Gastroesophageal sphincter (tissue), 3 donors: ENCODE data around the gene PDE1C.

Experiments used
- CTCF ChIP-seq, 4 experiments: fragments of 200-600 bp in 2 of 4; fragments of 450-650 bp in 2 of 4; sonication (generic) in 1 of 4; IDR thresholded peaks; one replicate each; pipeline ENCODE4 v1.5.1; 2017 to 2019; ENCODE audit warnings: antibody characterized with exemption in 4 of 4, mild to moderate bottlenecking in 2 of 4, moderate library complexity in 2 of 4
- EP300 ChIP-seq: sonication (generic); formaldehyde crosslinking; IDR thresholded peaks from one replicate; pipeline ENCODE4 v1.6.1; 2017; ENCODE audit warnings: antibody characterized with exemption, mild to moderate bottlenecking
- POLR2A ChIP-seq, 2 donors: fragments of 450-650 bp; IDR thresholded peaks; one replicate each; pipeline ENCODE4 v1.6.1; 2017; ENCODE audit warnings: antibody characterized with exemption in 2 of 2, mild to moderate bottlenecking in 2 of 2, moderate library complexity in 1 of 2
- POLR2AphosphoS5 ChIP-seq: sonication (generic); formaldehyde crosslinking; IDR thresholded peaks from one replicate; pipeline ENCODE4 v1.6.1; 2017; ENCODE audit warnings: antibody characterized with exemption

GRCh38 chr7:32089256-32089655 is 19.0 kb upstream of the PDE1C start:
- no peak for TF ChIP-seq CTCF (IDR thresholded peaks at IDR 0.05)
- no peak for TF ChIP-seq POLR2A (IDR thresholded peaks at IDR 0.05)
- no peak for TF ChIP-seq EP300
- no peak for TF ChIP-seq POLR2AphosphoS5
